C4-2B (cell line): ENCODE results near the gene TRIM4.

Experiments
- CTCF ChIP-seq: fragments of 450-650 bp; conservative IDR thresholded peaks from 2 replicates; pipeline ENCODE4 v1.5.1; 2017; ENCODE audit warnings: mild to moderate bottlenecking
- ZFX ChIP-seq: fragments of 450-650 bp; IDR thresholded peaks from 2 replicates; pipeline ENCODE4 v1.6.1; 2017

GRCh38 chr7:99919814-99920112 is 433 bp upstream of the TRIM4 start:
- TF ChIP-seq CTCF = no peak
- no peak; the same call in 1 of the 2 replicates for TF ChIP-seq ZFX
